GM18519 (cell line): ENCODE data around the gene MITF.

ENCODE experiments used
- ATAC-seq: cut with Tn5 transposase; IDR thresholded peaks from one replicate; pipeline ENCODE4 v1.9.1; 2021; ENCODE audit warnings: mild to moderate bottlenecking, moderate library complexity; ENCODE audit not compliant: unreplicated experiment, low FRiP score

MITF gene

GRCh38 chr3:69725994-69726571 lies 13.2 kb upstream of the MITF start:
- no peak for ATAC-seq

DNA sequence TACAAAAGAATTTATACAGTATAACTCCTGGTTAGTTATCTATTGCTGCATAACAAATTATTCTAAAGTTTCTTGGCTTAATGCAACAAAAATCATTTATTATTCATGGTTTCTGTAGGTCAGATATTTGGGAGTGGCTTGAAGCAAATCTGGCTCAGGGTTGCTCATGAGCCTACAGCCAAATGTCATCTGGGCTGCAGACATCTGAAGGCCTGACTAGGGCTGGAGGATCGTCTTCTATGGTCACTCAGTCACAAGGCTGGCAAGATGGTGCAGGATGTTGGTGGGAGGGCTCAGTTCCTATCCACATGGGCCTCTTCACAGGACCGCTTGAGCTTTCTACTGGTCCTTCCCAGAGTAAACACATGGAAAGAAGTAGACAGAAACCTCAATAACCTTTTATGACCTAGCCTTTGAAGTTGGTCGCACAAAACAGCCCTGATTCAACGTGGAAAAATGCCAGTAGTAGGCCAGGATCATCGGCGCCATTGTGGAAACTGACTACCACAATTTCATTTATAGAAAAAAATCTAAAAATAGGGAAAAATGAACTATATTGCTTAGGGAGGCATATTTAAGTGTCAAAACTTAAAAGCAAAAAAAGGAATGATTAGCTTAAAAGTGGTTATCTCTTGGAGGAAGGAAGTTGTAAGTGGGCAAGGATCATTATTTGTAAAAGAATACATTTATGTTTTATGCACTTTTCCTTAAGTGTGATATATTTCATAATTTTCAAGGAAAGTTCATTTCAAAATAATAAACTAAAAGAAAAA lies 9.9 kb upstream of the MITF start:
- ATAC-seq, result no peak

DNA sequence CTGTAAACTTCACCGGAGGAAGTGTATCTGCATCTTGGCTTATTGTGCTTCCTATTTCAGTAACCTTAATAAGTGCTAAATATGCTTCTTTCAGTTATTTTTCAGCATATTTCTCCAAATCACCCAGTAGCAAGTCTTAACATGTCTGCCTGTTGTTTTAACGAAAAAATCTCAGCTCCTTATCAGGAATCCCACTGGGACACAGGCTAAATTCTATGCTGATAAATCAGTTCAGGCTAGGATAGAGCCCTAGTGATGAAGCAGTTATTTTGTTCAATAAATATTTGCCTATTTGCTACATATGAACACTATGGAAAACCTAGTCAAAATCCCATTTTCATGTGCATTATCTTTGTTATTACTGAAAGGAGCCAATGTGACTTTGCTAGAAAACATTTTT lies 8.2 kb upstream of the MITF start:
- no peak for ATAC-seq

DNA sequence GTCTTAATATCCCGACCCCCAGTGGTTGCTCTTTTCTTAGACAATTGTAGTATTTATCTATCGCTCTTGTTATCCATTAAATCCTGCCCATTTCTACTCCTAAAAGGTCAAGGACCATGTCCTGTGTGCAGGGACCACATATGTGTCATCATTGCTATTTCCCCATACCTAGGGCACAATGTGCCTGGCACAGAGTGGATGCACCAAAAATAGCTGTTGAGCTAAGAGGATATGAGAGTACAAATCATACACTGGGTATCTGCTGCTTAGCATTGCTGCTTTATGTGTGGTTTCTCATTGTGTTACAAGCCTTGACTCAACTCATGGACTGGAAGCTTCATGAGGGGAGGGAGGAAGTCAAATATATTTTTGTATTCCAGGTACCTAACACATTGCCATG lies 3.4 kb upstream of the MITF start:
- no peak for ATAC-seq

DNA sequence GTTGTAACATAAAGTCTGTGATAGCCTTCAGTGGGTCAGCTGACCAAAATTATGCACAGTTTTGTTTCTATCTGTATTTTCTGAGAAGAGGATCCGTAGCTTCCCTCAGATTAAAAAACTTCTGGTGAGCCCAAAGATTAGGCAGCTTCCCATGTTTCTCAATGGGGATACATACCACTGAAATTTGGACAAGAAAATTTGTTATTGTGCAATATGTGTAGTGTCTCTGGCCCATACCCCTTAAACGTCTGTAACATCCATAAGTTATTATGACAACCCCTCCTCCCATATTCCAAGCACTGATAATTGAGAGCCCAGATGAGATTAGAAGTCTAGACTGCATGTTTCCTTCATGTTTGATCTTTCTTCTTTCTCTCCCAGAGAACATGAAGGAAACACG lies 1.9 kb upstream of the MITF start:
- ATAC-seq, result no peak

GRCh38 chr3:69738315-69738714 lies 949 bp upstream of the MITF start:
- ATAC-seq, result no peak

GRCh38 chr3:69738859-69739203 lies 433 bp upstream of the MITF start:
- no peak for ATAC-seq

- ATAC-seq, result no peak
These were observed 1.1 kb downstream of the MITF start for GRCh38 chr3:69740103-69741021.

GRCh38 chr3:69741032-69741767 lies 1.9 kb downstream of the MITF start:
- ATAC-seq, result no peak

DNA sequence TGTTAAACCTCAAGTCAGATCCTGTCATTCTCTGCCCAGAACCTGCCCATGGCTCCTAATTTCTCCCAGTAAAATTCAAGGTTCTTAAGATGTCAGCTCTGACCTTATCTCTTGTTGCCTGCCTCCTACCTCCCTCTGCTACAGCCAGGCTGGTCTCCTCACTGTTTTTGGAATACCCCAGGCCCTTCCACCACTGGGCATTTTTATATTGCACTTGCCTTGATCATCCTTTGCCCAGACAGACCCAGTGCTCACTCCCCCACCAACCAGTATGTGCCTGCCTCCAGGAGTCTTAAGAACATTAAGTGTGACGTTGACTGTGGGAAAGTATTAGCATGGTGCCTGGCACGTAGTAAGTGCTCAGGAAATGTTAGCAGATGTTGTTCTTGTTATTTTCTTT lies 3.1 kb downstream of the MITF start:
- no peak for ATAC-seq

DNA sequence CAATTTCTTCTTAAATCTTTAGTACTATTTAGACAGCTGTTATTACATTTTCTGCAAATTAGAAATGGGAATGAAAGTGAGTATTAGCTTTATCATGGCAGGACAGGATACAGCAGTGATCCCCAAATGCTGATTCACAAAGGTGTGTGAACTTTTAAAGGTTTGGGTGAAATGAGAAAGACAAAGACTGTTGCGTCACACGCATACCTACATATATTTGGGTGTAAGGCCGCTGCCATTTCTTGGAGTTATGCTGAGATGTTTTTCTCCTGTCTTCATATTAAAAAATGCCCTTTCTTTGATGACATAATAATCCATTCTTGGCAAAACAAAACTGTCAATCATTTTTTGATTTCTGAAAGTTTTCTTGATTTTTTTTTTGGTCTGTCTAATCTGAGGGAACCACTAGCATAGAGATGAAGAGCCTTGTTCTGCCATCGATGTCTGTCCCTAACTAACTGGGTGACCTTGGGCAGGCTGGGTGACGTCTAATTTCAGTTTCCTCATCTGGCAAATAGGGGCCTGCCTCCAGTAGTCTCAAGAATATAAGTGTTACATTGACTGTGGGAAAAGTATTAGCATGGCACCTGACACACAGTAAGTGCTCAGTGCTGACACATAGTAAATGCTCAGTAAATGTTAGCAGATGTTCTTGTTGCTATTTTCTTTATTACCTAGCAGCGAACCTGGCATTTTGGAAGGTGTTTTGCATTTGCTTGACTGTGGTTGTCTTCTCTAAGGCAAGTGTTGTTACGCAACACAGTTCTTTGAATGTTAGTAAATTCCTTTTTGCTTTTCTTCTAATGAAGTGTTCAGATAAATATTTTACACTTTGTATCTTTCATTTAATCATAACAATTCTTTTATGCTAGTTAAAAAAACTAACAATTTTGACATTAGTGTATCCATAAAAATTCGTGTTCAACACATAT lies 5.0 kb downstream of the MITF start:
- no peak for ATAC-seq

GRCh38 chr3:69745505-69745904 lies 6.2 kb downstream of the MITF start:
- ATAC-seq, result no peak

- no peak for ATAC-seq
These were observed 6.9 kb downstream of the MITF start for GRCh38 chr3:69746119-69746518.

- ATAC-seq, result no peak
These were observed 8.4 kb downstream of the MITF start for GRCh38 chr3:69747511-69748258.

DNA sequence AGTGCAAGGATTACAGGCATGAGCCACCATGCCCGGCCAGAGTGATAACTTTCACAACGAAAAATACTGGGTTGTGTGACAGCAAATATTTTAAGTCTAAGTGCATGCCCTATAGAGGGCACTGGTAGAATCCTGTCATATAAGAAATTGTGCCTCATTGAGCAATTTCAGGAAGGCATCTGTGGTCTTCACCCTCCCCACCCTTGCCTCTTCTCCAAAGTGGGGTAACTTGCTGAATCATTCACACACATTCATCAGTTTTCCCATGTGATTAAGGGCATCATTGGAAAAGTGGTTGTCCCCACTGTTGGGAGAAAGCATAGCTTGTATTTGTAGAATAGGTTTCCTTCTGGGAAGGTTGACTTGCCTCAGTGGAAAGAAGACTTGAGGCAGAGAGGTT lies 9.2 kb downstream of the MITF start:
- no peak for ATAC-seq

GRCh38 chr3:69749461-69749860 lies 10.2 kb downstream of the MITF start:
- ATAC-seq, result no peak

GRCh38 chr3:69750549-69750948 lies 11.3 kb downstream of the MITF start:
- no peak for ATAC-seq

DNA sequence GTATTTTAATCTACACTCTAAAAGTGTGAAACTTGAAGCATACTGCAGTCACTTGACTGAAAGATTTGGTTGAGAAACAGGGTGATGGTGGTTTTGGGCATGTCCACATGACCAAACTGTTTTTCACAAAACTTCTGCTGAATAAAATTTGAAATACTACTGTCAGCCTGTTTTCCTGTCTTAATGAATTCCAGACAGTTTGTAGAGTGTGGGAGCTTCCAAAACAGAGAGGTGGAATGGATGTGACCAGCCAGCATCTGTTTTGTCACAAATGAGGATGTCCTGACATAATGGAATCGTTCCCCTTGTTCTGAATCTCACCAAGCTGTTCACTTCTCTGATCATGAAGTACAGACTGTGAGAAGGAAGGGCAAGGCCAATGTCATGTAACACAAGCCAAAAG lies 11.8 kb downstream of the MITF start:
- no peak for ATAC-seq

GRCh38 chr3:69752241-69752640 lies 13.0 kb downstream of the MITF start:
- ATAC-seq, result no peak
